ENCODE measurements around the gene PTPRN2. TPM values are rescaled to one million over a fixed set of nuclear protein-coding genes. Genes with fewer than 3 reads are reported as not detected.
"Not testable (repeated sequence)": the region's sequence is repeated elsewhere in the genome, so short reads cannot be mapped to it uniquely, and the experiment has no call there.

The PTPRN2 gene
- total RNA-seq, 1 donor from 2014 or later = 11.4 TPM

DNA sequence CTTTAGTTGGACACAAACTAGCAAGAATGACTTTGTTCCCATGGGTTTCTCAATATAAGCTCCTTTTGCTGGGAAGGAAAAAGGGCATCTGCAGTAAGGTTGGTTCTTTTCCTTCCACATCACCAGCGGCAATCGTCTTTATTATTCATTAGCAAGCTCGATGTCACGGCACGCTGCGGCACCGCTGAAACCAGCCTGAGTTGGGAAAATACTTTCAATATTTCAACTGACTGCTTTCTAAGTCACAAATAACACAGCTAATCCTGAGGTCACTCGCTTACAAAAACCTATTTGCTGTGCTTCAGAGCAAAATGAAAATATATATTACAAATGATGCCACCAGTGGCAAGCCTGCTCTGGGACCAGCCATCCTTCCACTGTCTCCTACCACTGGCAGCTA, 665.0 kb downstream of the PTPRN2 start:
- peaks cover 9% of the 10 kb centered on the region for H3K27me3 Mint-ChIP-seq
- H3K4me3 Mint-ChIP-seq (ENCODE audit: low read depth) = no peak overlapping the region
- no peak overlapping the region for H3K27ac Mint-ChIP-seq
- TF ChIP-seq, protein P1, sequence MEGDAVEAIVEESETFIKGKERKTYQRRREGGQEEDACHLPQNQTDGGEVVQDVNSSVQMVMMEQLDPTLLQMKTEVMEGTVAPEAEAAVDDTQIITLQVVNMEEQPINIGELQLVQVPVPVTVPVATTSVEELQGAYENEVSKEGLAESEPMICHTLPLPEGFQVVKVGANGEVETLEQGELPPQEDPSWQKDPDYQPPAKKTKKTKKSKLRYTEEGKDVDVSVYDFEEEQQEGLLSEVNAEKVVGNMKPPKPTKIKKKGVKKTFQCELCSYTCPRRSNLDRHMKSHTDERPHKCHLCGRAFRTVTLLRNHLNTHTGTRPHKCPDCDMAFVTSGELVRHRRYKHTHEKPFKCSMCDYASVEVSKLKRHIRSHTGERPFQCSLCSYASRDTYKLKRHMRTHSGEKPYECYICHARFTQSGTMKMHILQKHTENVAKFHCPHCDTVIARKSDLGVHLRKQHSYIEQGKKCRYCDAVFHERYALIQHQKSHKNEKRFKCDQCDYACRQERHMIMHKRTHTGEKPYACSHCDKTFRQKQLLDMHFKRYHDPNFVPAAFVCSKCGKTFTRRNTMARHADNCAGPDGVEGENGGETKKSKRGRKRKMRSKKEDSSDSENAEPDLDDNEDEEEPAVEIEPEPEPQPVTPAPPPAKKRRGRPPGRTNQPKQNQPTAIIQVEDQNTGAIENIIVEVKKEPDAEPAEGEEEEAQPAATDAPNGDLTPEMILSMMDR (IDR thresholded peaks at IDR 0.05; ENCODE audit: unreplicated experiment) = no peak
- no peaks in the 10 kb centered on the region for H3K9me3 Mint-ChIP-seq (ENCODE audit: low read depth)
- no peaks in the 10 kb centered on the region for H3K36me3 Mint-ChIP-seq (ENCODE audit: insufficient read depth)
- DNase-seq (ENCODE audit: low spot score, unreplicated experiment) = no peak
- no peaks in the 10 kb centered on the region for H3K4me1 Mint-ChIP-seq (ENCODE audit: low read depth)

DNA sequence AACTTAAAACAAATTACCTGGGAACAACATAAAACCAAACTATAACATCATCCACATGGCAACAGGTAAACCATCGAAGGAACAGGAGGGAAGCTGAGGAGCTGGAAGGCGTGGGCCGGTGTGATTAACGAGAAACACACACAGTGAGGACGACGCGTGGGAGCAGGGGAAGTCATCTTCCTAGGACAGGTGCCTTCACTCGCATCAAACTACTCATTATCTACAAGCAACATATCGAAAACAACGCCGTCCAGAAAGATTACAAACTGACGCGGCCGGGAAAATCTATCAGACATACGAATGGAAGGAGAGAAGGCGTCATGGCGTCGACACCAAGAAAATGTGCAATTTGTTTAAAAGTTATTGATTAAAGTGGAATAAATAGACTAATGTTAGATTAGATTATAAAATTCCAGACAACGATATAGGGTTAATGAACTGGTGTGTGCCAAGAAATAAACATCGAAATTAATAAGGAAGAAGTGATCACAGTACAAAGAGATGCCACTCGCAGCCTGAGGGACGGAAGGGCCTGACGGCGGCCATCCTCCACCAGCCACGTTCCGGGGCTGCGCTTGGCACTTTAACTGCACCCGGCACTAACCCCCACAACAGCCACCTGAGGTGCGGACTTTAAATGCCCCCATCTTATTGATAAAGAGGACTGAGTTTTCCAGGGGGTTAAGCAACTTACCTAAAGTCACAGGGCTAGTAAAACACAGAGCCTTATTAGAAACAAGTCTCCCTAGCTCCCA, 669.1 kb downstream of the PTPRN2 start:
- Mint-ChIP-seq H3K36me3 (ENCODE audit: insufficient read depth) (no peaks in the 10 kb centered on the region), H3K9me3 (ENCODE audit: low read depth) (peaks cover 5% of the 10 kb centered on the region), H3K27me3 (peaks cover 2% of the 10 kb centered on the region), H3K27ac (no peak overlapping the region), H3K4me1 (ENCODE audit: low read depth) (no peaks in the 10 kb centered on the region), H3K4me3 (ENCODE audit: low read depth) (no peak overlapping the region)
- TF ChIP-seq, protein P1 (IDR thresholded peaks at IDR 0.05; ENCODE audit: unreplicated experiment) = no peak
- DNase-seq (ENCODE audit: low spot score, unreplicated experiment) = no peak

DNA sequence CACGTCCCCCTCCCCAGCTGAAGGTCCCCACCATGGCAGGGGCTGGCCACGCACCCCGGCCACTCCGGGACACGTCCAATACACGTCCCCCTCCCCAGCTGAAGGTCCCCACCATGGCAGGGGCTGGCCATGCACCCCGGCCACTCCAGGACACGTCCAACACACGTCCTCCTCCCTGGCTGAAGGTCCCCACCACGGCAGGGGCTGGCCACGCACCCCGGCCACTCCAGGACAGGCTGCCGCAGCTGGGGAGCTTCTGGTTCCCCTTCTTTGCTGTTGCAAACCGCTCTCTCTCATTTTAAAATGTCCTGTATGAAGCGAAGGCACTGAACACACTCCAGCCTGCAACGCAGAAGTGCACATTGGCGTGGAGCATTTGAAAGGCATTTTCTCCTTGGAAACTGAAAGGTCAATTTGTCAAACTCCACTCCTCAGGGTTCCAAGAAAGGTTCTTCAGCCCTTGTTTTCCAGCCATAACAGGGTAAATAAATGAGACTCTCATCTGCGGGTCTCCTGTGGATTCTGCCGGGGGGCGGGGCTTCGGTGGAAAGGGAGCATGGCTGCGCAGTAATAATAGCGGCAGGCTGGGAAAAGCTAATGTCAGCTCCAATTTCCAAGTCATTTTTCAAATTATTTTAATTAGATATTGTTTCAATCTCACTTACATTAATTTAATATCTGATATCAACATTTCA, 670.5 kb downstream of the PTPRN2 start:
- Mint-ChIP-seq H3K4me3 (ENCODE audit: low read depth) (no peak overlapping the region), H3K9me3 (ENCODE audit: low read depth) (peaks cover 5% of the 10 kb centered on the region), H3K27ac (no peak overlapping the region), H3K4me1 (ENCODE audit: low read depth) (no peaks in the 10 kb centered on the region), H3K27me3 (no peaks in the 10 kb centered on the region), H3K36me3 (ENCODE audit: insufficient read depth) (no peaks in the 10 kb centered on the region)
- TF ChIP-seq, protein P1 (IDR thresholded peaks at IDR 0.05; ENCODE audit: unreplicated experiment) = no peak
- DNase-seq (ENCODE audit: low spot score, unreplicated experiment) = no peak

- peaks cover 8% of the 10 kb centered on the region for H3K9me3 Mint-ChIP-seq (ENCODE audit: low read depth)
- H3K36me3 Mint-ChIP-seq (ENCODE audit: insufficient read depth) = no peaks in the 10 kb centered on the region
Observed at GRCh38 chr7:157910446-157910845, 677.2 kb downstream of the PTPRN2 start.

GRCh38 chr7:157910045-157910444, 677.6 kb downstream of the PTPRN2 start:
- H3K4me1 Mint-ChIP-seq (ENCODE audit: low read depth); H3K4me3 Mint-ChIP-seq (ENCODE audit: low read depth); DNase-seq (ENCODE audit: low spot score, unreplicated experiment); H3K27ac Mint-ChIP-seq; H3K36me3 Mint-ChIP-seq (ENCODE audit: insufficient read depth); H3K9me3 Mint-ChIP-seq (ENCODE audit: low read depth); H3K27me3 Mint-ChIP-seq: not testable (repeated sequence)

More at GRCh38 chr7:157910446-157910845, 677.2 kb downstream of the PTPRN2 start:
- Mint-ChIP-seq H3K27ac (no peak overlapping the region), H3K27me3 (no peaks in the 10 kb centered on the region), H3K4me3 (ENCODE audit: low read depth) (no peak overlapping the region), H3K4me1 (ENCODE audit: low read depth) (no peaks in the 10 kb centered on the region)
- TF ChIP-seq, protein P1 (IDR thresholded peaks at IDR 0.05; ENCODE audit: unreplicated experiment) = no peak
- DNase-seq (ENCODE audit: low spot score, unreplicated experiment) = no peak
